GM12864 (cell line): ENCODE data around the gene GTF3A.

Source experiments
- DNase-seq: peaks from one replicate; pipeline ENCODE4 v3.0.0-alpha.2; 2011; ENCODE audit warnings: low read depth
- H3K4me3 ChIP-seq: 2 replicates; pipeline ENCODE4 v1.5.1; 2011; ENCODE audit warnings: mild to moderate bottlenecking, low read depth, low read length, control low read depth
- TF ChIP-seq, protein P1 (sequence below): IDR thresholded peaks from 2 replicates; pipeline ENCODE4 v1.5.1; 2011; ENCODE audit warnings: low read depth, mild to moderate bottlenecking, moderate library complexity, low read length, control low read depth, inconsistent platforms; ENCODE audit errors: missing control alignments

GTF3A gene

DNA sequence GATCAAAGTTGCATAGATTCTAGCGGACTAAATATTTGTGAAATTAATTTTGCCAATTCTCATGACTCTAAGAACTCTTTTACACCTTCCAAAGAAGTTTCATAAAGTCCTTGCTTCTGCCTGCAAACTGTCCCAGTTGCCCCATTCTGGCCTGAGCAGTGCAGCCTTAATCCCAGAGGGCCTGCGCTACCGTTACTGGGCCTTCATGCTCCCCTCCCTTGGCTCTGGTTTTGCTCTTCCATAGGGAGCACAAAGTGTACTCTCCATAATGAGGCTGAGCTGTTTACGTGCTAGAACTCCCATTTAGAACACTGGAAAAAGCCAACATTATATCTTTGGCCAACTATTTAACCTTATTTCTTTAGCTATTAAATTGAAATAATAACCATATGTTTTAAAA lies 23.9 kb downstream of the GTF3A start:
- H3K4me3 ChIP-seq, result no peak overlapping the region
- no peak for DNase-seq
- TF ChIP-seq, protein P1, sequence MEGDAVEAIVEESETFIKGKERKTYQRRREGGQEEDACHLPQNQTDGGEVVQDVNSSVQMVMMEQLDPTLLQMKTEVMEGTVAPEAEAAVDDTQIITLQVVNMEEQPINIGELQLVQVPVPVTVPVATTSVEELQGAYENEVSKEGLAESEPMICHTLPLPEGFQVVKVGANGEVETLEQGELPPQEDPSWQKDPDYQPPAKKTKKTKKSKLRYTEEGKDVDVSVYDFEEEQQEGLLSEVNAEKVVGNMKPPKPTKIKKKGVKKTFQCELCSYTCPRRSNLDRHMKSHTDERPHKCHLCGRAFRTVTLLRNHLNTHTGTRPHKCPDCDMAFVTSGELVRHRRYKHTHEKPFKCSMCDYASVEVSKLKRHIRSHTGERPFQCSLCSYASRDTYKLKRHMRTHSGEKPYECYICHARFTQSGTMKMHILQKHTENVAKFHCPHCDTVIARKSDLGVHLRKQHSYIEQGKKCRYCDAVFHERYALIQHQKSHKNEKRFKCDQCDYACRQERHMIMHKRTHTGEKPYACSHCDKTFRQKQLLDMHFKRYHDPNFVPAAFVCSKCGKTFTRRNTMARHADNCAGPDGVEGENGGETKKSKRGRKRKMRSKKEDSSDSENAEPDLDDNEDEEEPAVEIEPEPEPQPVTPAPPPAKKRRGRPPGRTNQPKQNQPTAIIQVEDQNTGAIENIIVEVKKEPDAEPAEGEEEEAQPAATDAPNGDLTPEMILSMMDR, result no peak

- TF ChIP-seq, protein P1, result no peak
- peak overlapping the region; percentile 72 for H3K4me3 ChIP-seq
- no peak for DNase-seq
Observed at GRCh38 chr13:27449081-27449603, 24.7 kb downstream of the GTF3A start.

- H3K4me3 ChIP-seq, result peak within 1 kb of the TSS; percentile 72
- TF ChIP-seq, protein P1, result peak; percentile 13
- DNase-seq, result peak; percentile 93
Observed at GRCh38 chr13:27449936-27450828, 25.8 kb downstream of the GTF3A start, which contains the start of gene MTIF3. Gene MTIF3 (minus strand): TSS chr13:27450564. CDS start chr13:27440448, 10,116 bp downstream.

- DNase-seq, result no peak
- TF ChIP-seq, protein P1, result no peak
- peak overlapping the region; percentile 72 for H3K4me3 ChIP-seq
Observed at GRCh38 chr13:27450921-27451471, 26.6 kb downstream of the GTF3A start.

DNA sequence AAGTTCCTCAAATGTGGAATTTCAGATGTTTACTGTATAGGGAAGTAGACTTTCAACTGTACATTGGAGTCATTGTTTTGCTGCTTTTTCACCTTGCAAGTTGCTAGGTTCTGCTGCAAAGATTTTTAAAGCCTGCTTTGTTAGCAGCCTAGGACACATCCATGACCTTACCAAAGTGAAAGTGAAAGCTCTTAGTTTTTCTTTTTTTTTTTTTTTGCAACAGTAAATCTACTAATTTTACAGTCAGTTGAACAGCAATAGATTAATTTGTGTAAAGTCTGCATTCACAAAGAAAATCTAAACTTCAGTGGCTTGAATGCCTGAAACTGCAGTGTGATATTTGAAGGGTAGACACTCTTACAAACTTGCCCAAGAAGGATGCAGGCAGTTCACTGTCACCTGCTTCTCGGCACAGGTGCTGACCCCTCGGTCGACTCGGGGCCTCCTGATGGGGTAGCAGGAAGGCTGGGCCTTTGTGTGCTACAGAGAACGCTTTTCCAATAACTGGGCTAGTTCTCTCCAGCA lies 31.0 kb downstream of the GTF3A start:
- TF ChIP-seq, protein P1, result no peak
- DNase-seq, result no peak
- peak overlapping the region; percentile 37; the same call in 1 of the 2 replicates for H3K4me3 ChIP-seq

GRCh38 chr13:27461940-27462584 lies 37.6 kb downstream of the GTF3A start:
- TF ChIP-seq, protein P1, result no peak
- DNase-seq, result no peak
- no peak overlapping the region for H3K4me3 ChIP-seq
